HL-60 (cell line): ENCODE results near the gene LRRC8B.

ENCODE experiments used
- POLR2AphosphoS5 ChIP-seq: IDR thresholded peaks from 2 replicates; pipeline ENCODE4 v1.6.1; 2012; ENCODE audit warnings: low read depth
- TF ChIP-seq, protein P1 (sequence below): IDR thresholded peaks from 2 replicates; pipeline ENCODE4 v1.6.1; 2012; ENCODE audit warnings: low read depth; ENCODE audit not compliant: insufficient replicate concordance
- TF ChIP-seq, protein P2 (sequence below): IDR thresholded peaks from one replicate; pipeline ENCODE4 v1.5.1; 2011; ENCODE audit warnings: low read length, control low read depth, inconsistent platforms; ENCODE audit not compliant: insufficient read depth

DNA sequence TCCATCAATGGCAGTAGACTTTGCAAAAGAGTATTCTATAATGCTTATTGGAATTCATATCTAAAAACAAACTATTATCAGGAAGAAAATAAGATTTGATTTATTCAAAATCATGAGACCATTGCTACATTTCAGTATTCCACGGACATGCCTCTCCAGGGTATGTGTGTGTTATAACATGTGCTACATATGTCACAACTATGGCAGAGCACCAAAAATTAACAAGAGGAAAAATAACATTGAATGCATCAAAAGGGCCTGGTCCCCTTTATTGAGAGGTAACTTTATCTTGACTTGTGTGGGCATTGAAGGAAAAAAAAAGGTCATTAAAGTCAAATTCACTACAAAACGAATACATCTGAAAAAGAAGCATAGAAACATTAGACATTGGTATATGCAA, 22.6 kb upstream of the LRRC8B start:
- TF ChIP-seq, protein P1, sequence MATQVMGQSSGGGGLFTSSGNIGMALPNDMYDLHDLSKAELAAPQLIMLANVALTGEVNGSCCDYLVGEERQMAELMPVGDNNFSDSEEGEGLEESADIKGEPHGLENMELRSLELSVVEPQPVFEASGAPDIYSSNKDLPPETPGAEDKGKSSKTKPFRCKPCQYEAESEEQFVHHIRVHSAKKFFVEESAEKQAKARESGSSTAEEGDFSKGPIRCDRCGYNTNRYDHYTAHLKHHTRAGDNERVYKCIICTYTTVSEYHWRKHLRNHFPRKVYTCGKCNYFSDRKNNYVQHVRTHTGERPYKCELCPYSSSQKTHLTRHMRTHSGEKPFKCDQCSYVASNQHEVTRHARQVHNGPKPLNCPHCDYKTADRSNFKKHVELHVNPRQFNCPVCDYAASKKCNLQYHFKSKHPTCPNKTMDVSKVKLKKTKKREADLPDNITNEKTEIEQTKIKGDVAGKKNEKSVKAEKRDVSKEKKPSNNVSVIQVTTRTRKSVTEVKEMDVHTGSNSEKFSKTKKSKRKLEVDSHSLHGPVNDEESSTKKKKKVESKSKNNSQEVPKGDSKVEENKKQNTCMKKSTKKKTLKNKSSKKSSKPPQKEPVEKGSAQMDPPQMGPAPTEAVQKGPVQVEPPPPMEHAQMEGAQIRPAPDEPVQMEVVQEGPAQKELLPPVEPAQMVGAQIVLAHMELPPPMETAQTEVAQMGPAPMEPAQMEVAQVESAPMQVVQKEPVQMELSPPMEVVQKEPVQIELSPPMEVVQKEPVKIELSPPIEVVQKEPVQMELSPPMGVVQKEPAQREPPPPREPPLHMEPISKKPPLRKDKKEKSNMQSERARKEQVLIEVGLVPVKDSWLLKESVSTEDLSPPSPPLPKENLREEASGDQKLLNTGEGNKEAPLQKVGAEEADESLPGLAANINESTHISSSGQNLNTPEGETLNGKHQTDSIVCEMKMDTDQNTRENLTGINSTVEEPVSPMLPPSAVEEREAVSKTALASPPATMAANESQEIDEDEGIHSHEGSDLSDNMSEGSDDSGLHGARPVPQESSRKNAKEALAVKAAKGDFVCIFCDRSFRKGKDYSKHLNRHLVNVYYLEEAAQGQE: no peak
- TF ChIP-seq POLR2AphosphoS5: no peak
- TF ChIP-seq, protein P2, sequence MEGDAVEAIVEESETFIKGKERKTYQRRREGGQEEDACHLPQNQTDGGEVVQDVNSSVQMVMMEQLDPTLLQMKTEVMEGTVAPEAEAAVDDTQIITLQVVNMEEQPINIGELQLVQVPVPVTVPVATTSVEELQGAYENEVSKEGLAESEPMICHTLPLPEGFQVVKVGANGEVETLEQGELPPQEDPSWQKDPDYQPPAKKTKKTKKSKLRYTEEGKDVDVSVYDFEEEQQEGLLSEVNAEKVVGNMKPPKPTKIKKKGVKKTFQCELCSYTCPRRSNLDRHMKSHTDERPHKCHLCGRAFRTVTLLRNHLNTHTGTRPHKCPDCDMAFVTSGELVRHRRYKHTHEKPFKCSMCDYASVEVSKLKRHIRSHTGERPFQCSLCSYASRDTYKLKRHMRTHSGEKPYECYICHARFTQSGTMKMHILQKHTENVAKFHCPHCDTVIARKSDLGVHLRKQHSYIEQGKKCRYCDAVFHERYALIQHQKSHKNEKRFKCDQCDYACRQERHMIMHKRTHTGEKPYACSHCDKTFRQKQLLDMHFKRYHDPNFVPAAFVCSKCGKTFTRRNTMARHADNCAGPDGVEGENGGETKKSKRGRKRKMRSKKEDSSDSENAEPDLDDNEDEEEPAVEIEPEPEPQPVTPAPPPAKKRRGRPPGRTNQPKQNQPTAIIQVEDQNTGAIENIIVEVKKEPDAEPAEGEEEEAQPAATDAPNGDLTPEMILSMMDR: no peak
